ENCODE results near the gene SCRT2.

SCRT2 gene

GRCh38 chr20:653590-654416, 21.8 kb downstream of the SCRT2 start:
- ATAC-seq (ENCODE audit: low read depth): no peak
- TF ChIP-seq, protein P1, sequence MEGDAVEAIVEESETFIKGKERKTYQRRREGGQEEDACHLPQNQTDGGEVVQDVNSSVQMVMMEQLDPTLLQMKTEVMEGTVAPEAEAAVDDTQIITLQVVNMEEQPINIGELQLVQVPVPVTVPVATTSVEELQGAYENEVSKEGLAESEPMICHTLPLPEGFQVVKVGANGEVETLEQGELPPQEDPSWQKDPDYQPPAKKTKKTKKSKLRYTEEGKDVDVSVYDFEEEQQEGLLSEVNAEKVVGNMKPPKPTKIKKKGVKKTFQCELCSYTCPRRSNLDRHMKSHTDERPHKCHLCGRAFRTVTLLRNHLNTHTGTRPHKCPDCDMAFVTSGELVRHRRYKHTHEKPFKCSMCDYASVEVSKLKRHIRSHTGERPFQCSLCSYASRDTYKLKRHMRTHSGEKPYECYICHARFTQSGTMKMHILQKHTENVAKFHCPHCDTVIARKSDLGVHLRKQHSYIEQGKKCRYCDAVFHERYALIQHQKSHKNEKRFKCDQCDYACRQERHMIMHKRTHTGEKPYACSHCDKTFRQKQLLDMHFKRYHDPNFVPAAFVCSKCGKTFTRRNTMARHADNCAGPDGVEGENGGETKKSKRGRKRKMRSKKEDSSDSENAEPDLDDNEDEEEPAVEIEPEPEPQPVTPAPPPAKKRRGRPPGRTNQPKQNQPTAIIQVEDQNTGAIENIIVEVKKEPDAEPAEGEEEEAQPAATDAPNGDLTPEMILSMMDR (IDR thresholded peaks at IDR 0.05; ENCODE audit: poor library complexity, severe bottlenecking): no peak
- Histone ChIP-seq H3K27ac (ENCODE audit: poor library complexity, severe bottlenecking) (no peak overlapping the region), H3K4me1 (ENCODE audit: insufficient read depth, poor library complexity, severe bottlenecking) (no peaks in the 10 kb centered on the region), H3K9me3 (ENCODE audit: severe bottlenecking) (no peaks in the 10 kb centered on the region), H3K4me3 (ENCODE audit: severe bottlenecking) (peak overlapping the region; percentile 96), H3K27me3 (ENCODE audit: insufficient read depth, poor library complexity, severe bottlenecking) (peaks cover 8% of the 10 kb centered on the region), H3K36me3 (ENCODE audit: low read depth) (peaks cover 21% of the 10 kb centered on the region)
- DNase-seq (ENCODE audit: low spot score): no peak

GRCh38 chr20:653110-653589, 22.5 kb downstream of the SCRT2 start, which contains the start of gene SRXN1:
Gene SRXN1 (minus strand): TSS chr20:653200. CDS start chr20:653185, 15 bp downstream.
- Histone ChIP-seq H3K4me1 (ENCODE audit: insufficient read depth, poor library complexity, severe bottlenecking) (no peaks in the 10 kb centered on the region), H3K4me3 (ENCODE audit: severe bottlenecking) (peak within 1 kb of the TSS; percentile 96), H3K36me3 (ENCODE audit: low read depth) (peaks cover 27% of the 10 kb centered on the region), H3K27ac (ENCODE audit: poor library complexity, severe bottlenecking) (peak within 1 kb of the TSS; percentile 32), H3K9me3 (ENCODE audit: severe bottlenecking) (no peaks in the 10 kb centered on the region), H3K27me3 (ENCODE audit: insufficient read depth, poor library complexity, severe bottlenecking) (peaks cover under 1% of the 10 kb centered on the region)
- ATAC-seq (ENCODE audit: low read depth): peak; percentile 91
- DNase-seq (ENCODE audit: low spot score): peak; percentile 94
- TF ChIP-seq, protein P1 (IDR thresholded peaks at IDR 0.05; ENCODE audit: poor library complexity, severe bottlenecking): peak; percentile 88

DNA sequence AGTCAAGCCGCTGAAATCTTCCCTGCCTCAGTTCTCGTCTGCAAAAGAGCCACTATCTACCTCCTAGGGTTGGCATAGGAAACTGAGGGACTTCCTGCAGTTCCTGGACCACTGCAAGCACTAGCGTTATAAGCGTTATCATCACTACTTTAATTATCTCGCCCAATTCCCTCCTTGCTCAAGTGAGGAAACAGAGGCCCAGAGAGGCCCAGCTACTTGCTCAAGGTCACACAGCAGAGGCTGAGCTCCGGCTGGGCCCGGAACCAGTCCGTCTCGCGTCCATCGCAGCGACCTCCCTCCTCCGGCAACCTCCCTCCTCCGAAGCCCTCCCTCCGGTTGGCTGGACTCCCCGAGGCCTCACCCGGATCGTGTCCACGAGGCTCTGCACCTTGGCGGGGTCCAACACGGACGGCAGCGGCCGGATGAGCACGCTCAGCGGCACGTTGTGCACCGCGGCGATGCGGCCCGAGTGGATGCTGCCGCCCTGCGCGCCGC, 22.9 kb downstream of the SCRT2 start:
- Histone ChIP-seq H3K4me1 (ENCODE audit: insufficient read depth, poor library complexity, severe bottlenecking) (no peaks in the 10 kb centered on the region), H3K36me3 (ENCODE audit: low read depth) (peaks cover 32% of the 10 kb centered on the region), H3K27me3 (ENCODE audit: insufficient read depth, poor library complexity, severe bottlenecking) (no peaks in the 10 kb centered on the region), H3K27ac (ENCODE audit: poor library complexity, severe bottlenecking) (peak overlapping the region; percentile 32), H3K9me3 (ENCODE audit: severe bottlenecking) (no peaks in the 10 kb centered on the region), H3K4me3 (ENCODE audit: severe bottlenecking) (peak overlapping the region; percentile 96)
- ATAC-seq (ENCODE audit: low read depth) (peak; percentile 7; the same call in 2 of the 3 replicates), DNase-seq (ENCODE audit: low spot score) (no peak)
- TF ChIP-seq, protein P1 (IDR thresholded peaks at IDR 0.05; ENCODE audit: poor library complexity, severe bottlenecking): no peak

- no peaks in the 10 kb centered on the region for H3K9me3 ChIP-seq (ENCODE audit: severe bottlenecking)
- ATAC-seq (ENCODE audit: low read depth): no peak
- peak overlapping the region; percentile 96 for H3K4me3 ChIP-seq (ENCODE audit: severe bottlenecking)
- TF ChIP-seq, protein P1 (IDR thresholded peaks at IDR 0.05; ENCODE audit: poor library complexity, severe bottlenecking): no peak
- DNase-seq (ENCODE audit: low spot score): no peak
- no peaks in the 10 kb centered on the region for H3K4me1 ChIP-seq (ENCODE audit: insufficient read depth, poor library complexity, severe bottlenecking)
- no peaks in the 10 kb centered on the region for H3K27me3 ChIP-seq (ENCODE audit: insufficient read depth, poor library complexity, severe bottlenecking)
- H3K36me3 ChIP-seq (ENCODE audit: low read depth): peaks cover 39% of the 10 kb centered on the region
- peak overlapping the region; percentile 32 for H3K27ac ChIP-seq (ENCODE audit: poor library complexity, severe bottlenecking)
Measured at GRCh38 chr20:651713-652614, 23.6 kb downstream of the SCRT2 start.
